Fibroblast of villous mesenchyme (primary cell): ENCODE data around the gene FBH1. TPM values are rescaled to one million over a fixed set of nuclear protein-coding genes. Genes with fewer than 3 reads are reported as not detected.
"Not testable (repeated sequence)": the region's sequence is repeated elsewhere in the genome, so short reads cannot be mapped to it uniquely, and the experiment has no call there.

Experiments
- DNase-seq: peaks from one replicate; pipeline ENCODE4 v3.0.0-alpha.2; 2010; ENCODE audit warnings: low read depth
- H3K4me3 ChIP-seq: 2 replicates; pipeline ENCODE4 v1.5.1; 2011; ENCODE audit warnings: low read depth, mild to moderate bottlenecking, low read length
- CTCF ChIP-seq: IDR thresholded peaks from 2 replicates; pipeline ENCODE4 v1.5.1; 2012; ENCODE audit warnings: low read depth, mild to moderate bottlenecking, low read length; ENCODE audit not compliant: insufficient read depth
- total RNA-seq: library from RNA; depleted of rRNA; stranded (reverse); fragments of >200 nt; gene quantifications from 2 replicates; pipeline ENCODE4 v1.2.3, GENCODE V29; 2012

The FBH1 gene
- total RNA-seq, result 78.9 and 91.5 TPM in 2 replicates

GRCh38 chr10:5889624-5890451 is at the start of gene FBH1, which contains the start of gene ANKRD16:
Gene FBH1 (plus strand): TSS chr10:5890243. CDS start chr10:5890346, 103 bp downstream.
Gene ANKRD16 (minus strand): TSS chr10:5889893. CDS start chr10:5889354, 539 bp downstream.
- peak within 1 kb of the TSS; percentile 88 for H3K4me3 ChIP-seq
- peak; percentile 99 for DNase-seq
- no peak for TF ChIP-seq CTCF

DNA sequence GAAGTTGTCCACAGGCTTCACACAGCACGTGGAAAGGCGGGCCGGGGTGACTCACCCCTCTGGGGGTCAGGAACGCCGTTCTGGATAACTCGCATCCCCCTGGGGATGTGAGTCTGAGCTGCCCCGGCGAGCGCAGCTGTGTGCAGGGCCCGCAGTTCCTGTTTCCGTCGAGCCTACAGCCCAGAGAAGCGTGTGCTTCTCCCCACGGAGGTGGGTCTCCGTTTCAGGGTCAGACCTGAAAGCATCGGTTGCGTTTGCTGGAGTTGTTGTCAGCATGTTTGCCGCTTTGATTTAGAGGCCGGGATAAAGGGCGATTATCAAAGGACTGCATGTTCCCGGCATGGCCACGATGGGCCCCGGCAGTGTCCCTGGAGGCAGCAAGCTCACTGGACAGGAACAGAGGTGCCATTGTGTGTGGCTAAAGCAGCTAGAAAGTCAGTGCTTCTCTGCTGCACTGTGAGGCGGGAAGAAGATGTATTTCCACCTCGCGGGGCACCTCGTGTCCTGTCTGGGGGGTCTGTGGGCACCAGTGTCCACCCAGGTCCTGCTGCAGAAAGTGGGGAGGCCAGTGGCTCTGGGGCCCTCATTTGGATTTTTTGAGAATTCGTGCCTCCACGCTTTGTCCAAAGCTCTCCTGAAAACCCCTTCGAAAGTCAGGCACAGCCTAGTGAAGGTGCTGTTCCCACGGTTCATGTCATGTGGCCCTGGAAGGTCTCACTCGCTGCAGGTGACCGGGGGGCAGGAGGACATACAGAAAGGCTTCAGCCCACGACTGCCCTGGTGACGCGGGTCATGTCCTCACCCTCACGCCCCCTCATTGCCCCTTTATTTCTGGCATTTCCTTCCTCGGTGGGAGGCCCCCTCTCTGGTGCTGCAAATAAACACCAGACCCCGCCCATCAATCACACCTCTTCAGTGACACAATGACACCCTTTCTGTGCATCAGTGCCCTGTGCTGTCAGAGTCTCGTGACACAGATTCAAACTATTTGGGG is 49.4 kb upstream of the FBH1 start:
- no peak overlapping the region for H3K4me3 ChIP-seq
- no peak for TF ChIP-seq CTCF
- peak; percentile 18 for DNase-seq

DNA sequence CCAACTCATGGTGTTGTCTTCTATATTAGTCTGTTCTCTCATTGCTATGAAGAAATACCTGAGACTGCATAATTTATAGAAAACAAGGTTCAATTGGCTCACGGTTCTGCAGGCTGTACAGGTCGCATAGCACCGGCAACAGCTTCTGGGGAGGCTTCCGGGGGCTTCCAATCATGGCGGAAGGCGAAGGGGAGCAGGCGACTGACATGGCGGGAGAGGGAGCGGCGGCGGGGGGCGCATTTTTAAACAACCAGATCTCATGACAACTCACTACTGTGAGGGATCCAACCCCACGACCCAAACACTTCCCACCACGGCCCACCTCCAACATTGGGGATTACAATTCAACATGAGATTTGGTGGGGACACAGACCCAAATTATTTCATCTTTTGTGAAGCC is 48.1 kb upstream of the FBH1 start:
- no peak for TF ChIP-seq CTCF
- H3K4me3 ChIP-seq, result no peak overlapping the region
- DNase-seq, result no peak

- TF ChIP-seq CTCF, result no peak
- no peak overlapping the region for H3K4me3 ChIP-seq
- no peak for DNase-seq
Observed at GRCh38 chr10:5843686-5844344, 46.2 kb upstream of the FBH1 start.

DNA sequence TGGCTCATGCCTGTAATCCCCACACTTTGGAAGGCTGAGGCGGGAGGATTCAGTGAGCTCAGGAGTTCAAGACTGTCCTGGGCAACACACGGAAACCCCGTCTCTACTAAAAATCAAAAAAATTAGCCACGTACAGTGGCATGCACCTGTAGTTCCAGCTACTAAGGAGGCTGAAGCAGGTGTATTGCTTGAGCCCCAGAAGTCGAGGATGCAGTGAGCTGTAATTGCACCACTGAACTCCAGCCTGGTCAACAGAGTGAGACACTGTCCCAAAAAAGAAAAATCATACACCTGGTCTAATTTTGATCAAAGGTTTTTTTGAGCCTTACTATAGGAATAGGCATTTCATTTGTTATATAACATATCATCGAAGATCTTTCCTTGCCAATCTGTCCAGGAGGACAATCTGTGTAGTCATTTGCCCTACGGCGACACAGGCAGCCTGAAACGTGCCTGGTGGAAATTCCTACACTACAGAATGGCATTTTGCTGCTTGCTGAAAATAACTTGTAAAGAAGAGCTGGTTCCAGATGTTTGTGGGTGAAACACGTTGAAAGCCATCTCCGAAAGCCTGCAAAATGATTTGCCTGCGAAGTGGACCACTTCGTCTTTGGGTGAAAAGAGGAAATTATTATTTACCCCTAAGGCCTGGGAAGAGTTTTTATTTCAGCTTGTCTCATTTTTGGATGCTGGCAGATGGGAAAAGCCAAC is 45.5 kb upstream of the FBH1 start:
- DNase-seq, result peak; percentile 11
- no peak overlapping the region for H3K4me3 ChIP-seq

DNA sequence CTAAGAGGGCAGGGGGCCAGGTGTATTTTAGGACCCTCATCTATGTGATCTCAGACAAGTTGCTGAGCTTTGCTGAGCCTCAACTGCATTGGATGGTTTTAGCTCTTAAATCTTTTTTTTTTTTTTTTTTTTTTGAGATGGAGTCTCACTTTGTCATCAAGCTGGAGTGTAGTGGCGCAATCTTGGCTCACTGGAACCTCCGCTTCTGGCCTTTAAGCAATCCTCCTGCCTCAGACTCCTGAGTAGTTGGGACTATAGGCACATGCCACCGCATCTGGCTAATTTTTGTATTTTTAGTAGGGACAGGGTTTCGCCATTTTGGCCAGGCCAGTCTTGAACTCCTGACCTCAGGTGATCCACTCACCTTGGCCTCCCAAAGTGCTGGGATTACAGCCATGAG is 43.4 kb upstream of the FBH1 start:
- not testable (repeated sequence) for DNase-seq, H3K4me3 ChIP-seq

More for the DNA sequence above, 45.5 kb upstream of the FBH1 start:
- TF ChIP-seq CTCF, result no peak
